ENCODE data around the gene IFNG.

The IFNG gene

DNA sequence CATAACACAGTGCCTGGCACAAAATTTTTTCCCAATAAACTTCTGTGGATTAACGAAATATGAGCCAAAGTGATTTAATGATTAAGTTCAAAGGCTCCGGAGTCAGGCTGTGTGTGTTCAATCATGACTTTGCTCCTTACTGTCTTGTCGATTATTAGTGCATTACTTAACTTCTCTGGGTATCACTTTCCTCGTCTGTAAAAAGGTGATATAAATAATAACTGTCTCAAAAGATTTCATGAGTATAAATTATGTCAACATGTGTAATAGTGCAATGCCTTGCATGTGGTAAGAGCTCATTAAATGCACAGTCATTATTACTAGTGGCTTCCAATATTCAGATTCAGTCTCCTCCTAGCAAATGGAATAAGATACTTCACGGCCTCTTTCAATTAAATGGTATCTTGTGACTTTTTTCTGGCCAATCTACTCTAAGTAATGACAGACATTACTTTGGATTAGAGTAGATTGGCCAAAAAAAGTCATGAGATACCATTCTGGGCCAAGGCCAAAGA is 6.8 kb upstream of the IFNG start:
- DNase-seq (ENCODE audit: low read depth) = no peak

DNA sequence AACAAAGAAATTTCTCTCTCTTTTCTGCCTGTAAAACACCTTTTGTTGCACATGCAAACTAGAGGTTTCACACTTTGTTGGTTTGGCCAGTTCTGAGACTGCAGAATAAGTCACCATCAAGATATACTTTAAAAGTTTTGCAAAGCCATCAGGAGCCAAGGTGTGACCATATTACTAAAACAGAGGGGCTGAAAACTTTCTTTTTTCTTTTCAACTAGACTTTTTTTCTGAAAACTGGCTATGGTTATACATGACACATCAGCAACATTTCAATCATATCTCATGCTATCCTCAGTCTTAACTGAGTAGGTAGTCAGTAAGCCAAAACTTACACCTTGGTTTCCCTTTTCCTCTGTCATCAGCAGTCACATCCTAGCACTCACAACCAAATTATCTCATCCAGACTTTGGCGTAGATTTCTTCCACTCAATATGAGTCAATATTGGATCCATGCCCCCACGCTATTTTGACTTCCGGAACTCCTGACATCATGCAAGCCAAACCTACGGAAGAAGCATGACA is 4.1 kb upstream of the IFNG start:
- no peak for DNase-seq (ENCODE audit: low read depth)

DNA sequence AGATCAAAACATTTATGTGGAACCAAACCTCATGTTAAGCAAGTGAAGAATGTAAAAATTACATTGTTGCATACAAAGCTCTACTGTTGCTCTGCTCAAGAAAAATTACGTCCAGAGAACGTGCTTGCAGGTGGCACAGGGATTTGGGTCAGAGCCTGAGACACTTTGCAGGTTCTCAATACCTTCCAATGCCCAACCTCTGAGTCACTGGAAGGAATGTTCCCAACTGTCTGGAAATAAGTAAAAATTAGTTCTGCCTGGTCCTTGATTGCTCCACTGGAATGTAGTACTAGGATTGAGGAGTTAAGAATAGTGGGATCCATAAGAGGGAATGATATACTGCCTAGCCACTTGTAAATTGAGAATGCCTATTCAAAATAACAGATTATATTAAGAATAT is 2.8 kb upstream of the IFNG start:
- DNase-seq (ENCODE audit: low read depth) = no peak

DNA sequence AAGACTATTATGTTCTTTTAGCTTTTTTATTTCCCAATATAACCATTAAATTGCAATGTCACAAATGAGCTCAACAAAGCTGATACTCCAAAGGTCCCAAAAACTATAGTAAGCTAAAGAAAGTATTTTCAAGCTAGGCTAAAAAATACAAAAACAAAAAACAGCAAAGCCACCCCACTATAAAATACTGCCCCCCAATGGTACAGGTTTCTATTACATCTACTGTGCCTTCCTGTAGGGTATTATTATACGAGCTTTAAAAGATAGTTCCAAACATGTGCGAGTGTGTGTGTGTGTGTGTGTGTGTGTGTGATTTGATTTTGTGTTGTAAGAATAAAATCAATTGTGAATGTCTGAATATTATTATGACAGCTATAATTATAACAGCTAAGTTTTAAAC is 1.1 kb downstream of the IFNG start:
- DNase-seq (ENCODE audit: low read depth) = no peak

DNA sequence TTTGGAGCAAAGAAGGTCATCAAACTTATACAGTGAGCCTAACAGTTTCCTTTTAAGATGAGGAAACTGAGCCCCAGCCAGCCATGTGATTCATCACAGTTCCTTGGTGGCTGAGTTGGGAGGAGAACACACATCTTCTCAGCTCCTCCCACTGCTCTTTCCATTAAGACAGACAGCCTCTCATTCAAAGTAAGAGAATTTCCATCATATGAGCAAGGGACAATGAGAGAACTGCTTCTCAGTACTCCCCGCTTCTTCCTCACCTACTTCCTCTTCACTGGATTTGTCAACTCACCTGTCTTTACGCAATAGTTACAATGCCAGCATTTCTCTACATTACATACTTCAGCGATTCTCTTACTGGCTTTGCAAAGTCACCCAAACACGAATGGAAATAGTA is 2.2 kb downstream of the IFNG start:
- DNase-seq (ENCODE audit: low read depth) = no peak

DNA sequence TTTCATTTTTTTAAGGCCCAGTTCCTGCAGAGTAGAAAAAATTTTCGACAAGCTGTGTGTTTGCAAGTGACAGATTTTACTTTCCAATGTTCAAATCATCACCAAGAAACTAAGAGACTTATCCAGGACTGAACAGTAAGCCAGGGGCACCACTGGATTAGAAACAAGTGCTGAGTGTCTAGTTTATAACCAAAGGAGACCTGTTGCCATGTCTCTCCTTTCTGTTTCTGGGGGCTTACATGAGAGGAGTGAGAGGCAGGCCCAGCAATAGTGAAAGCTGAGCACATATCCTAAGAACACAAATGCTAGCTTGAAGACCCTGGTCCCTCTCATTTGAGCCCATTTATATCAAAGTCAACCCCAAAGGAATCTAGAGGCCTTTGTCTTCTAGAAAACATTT is 2.9 kb downstream of the IFNG start:
- no peak for DNase-seq (ENCODE audit: low read depth)

DNA sequence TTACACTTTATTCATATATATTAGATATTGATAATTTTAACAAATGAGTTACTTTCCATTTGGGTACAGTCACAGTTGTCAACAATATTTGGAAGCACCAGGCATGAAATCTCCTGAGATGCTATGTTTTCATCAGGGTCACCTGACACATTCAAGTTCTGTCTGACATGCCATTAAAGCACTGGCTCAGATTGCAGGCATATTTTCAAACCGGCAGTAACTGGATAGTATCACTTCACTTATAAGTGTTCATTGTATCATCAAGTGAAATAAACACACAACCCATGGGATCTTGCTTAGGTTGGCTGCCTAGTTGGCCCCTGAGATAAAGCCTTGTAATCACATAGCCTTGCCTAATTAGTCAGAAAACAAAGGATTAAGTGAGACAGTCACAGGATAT is 4.8 kb downstream of the IFNG start:
- no peak for DNase-seq (ENCODE audit: low read depth)

DNA sequence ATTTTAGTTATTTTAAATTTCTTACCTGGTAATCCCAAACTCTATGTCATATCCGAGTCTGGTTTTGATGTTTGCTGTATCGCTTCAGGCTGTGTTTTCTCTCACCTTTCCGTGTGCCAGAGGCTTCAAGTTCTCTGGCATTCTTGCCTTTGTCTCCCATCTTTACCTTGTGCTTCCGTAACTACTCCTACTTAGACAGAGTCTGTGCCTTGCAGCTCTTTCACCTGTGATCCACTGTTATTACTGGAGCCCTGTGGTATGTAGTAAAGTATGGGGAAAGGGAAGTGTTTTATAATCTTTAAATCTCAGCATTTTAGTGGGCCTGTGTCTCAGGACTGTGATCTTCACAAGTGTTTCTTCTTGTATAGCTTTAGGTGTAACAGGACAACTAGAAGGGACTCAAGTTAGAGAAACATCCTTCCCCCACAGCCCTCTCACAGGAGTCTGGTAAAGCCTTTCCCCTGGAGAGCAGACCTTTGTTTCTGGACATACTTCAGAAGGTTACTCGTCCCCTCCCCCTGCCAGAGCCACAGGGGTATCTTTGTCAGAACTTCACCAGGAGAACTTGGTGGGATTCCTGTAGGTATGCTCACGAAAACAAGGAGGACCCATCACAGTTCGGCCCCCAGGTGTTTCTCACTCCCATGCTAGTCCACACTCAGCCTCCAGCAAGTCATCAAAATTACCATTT is 11.1 kb downstream of the IFNG start:
- DNase-seq (ENCODE audit: low read depth) = no peak

DNA sequence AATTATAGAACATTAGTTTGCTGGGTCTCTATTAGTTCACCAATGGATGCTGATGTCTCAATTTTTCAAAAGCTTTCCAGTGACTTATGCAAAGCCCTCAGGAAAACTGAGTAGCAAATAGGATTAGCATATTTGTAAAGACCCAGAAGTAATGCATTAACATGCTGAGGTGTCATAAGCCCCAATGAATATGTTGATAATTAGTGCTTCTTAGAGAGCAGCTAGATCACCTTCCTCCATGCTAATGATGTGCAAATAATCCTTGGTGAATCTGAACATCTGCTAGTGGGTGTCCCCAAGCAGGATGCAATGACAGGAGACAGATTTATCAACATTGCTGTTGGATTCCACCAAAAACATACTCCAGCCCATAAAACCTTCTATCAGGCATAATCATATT is 19.0 kb downstream of the IFNG start:
- no peak for DNase-seq (ENCODE audit: low read depth)

DNA sequence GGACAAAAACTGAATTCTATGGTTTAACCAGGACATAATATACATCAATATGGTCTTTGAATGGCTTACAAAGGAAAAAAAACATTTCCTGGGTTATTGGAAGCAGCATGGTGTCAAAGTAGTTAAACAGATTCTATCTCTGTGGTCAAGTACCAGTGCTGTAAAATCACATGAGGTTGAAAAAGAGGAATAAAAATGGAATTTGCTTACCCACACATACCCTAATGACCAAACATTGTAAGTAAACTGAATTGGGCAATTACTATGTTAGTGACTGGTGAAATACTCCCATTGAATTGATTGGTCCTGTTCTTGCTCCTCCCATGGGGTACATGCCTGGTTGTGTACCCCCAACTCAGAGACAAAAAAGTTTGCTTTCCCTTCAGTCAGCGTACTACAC is 19.6 kb downstream of the IFNG start:
- no peak for DNase-seq (ENCODE audit: low read depth)

DNA sequence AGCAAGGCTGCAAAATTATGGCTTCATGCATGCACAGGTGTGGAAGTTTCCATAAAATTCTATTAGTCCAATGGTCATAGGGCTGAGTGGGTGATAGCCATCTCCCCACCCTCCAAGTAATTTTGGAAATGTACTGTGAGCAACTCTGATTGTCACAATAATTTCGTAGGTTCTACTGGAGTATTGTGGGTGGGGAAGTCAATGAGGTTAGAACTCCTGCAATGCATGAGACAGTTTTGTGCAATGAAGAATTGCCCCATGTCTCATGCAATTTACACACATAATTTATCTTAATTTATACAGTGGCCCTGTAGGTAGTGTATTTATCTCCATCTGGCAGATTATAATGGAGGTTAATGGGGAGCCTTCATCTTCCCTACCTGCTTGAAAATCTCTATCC is 20.5 kb downstream of the IFNG start:
- no peak for DNase-seq (ENCODE audit: low read depth)

DNA sequence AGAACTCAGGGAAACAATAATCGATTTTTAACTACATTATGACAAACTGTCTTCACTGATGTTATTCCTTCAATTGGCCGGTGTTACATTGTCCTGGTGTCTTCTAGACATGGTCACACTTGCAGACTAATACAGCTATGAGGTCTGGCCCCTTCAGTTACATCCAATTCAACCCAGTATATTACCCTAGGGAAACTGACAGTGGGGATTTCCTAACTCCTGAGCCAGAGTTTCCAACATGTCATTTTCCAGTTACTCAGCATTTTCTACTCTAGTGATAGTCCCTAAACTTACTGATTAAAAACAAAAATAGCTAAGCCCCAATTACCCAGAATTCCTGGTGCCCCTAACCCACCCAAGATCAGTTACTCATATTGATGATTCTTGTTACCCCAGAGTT is 21.1 kb downstream of the IFNG start:
- no peak for DNase-seq (ENCODE audit: low read depth)

DNA sequence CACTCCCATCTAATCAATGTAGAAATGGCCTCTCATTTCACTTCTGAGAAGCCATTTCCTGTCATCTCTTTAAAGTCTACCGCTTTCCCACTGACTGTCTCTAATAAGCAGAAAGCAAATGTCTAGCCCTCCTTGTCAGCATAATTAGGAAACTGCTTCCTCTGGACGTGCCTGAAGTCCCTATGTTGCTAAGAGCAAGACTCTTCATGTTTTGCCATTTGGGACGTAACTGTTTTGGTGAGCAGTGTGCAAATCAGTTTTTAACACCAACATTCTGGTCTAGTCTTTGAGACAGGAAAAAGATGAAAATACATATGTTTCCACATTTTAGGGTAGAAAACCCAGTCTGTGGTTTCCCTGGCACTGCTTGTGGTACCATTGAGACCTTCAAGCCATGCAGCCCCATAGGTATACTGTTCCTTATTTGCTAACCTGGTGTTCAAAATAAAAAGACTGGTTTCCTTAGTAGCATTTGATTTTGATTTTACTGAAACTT is 22.2 kb downstream of the IFNG start:
- no peak for DNase-seq (ENCODE audit: low read depth)

DNA sequence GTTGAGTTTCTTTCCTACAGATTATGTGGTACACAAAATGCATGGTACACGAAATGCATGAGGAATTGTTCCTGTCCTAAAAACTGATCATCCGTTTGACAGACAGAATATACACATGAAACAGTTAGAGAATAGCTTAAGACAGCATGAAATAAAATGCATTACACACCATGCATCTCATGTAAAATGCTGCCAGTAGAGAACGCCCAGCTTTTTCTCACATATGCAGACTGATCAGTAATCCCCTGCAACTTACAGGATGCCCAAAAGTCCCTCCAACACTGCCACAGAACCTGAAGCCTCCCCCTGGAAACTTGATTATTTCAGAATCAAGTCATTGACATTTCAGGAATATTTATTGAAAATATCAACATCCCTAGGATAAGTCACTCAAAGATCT is 24.0 kb downstream of the IFNG start:
- DNase-seq (ENCODE audit: low read depth) = no peak

DNA sequence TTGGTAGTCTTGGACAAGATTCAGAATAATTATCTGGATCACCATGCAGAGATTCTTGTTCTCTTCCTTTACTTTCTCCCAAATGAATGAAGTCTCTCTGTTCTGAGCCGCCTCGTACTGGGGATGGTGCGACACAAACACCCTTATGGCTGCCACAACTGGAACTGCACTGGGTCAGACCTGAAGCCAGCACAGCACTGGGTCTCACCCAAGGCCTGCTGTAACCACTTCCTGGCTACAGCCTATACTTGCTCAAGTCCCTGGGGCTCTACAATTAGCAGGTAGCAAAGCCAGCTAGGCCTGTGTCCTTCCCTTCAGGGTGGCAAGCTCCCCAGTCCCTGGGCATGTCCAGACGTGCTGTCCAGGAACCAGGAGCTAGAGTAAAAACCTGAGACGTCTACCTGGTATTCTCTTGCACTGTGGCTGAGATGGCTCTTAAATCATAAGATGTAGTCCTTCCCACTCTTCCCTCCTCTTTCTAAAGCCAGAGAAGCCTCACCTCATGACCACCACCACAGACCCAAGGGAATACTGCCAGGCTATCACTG is 27.6 kb downstream of the IFNG start:
- no peak for DNase-seq (ENCODE audit: low read depth)

DNA sequence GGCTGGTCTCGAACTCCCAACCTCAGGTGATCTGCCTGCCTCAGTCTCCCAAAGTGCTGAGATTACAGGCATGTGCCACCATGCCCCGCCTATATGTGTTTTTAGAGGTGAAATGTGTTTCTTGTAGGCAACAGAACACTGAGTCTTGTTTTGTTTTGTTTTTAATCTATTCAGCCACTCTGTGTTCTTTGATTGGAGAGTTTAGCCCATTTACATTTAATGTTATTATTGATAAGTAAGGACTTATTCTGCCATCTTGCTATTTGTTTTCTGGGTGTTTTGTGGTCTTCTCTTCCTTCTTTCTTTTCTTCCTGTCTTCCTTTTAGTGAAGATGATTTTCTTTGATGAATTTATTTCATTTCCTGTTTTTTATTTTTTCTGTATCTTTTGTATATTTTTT is 29.6 kb downstream of the IFNG start:
- no peak for DNase-seq (ENCODE audit: low read depth)

DNA sequence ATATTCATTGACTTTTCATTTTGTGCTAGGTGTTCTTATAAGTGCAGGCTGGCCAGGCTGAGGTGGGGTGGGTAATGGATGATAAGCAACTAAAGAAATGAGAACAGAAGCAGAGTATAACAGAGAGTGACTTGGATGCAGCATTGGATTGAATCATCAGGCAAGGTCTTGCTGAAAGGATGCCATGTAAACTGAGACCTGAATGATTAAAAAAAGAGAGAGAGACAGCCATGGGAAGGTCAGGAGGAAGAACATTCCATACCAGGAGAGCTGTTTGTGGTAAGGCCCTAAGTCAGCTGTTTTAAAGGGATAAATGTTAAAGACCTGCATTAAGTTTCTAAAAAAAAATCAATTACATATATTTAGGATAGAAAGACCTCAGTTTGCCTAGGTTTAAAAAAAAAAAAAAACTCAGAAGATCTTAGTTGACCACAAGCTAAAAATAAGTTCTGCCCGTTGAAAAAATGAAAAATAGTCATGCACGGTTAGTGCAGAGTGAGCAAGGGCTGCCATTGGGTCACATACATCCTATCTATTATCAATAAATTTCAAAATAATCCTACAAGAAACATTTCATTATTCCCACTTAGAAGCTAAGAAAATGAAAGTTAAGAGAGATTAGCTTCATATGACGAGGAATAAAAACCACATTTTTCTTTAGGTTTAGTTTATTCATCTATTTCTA is 37.2 kb downstream of the IFNG start:
- DNase-seq (ENCODE audit: low read depth) = no peak

DNA sequence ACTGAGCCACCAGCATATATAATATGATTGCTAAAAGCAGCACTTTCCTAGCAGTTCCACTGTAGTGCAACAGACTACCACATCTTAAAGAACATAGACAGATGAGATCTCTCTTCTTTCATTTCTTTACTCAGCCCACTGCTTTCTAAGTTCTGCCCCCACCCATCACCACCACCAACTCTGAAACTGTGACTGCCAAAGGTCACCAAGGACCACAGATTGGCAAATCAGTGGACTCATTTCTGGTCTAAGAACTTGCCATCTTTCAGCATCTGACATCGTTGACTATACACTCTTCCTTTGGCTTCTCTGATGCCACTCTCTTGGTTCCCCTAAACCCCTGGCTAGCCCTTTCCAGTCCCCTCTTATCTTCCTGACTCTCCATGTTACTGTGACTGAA is 38.4 kb downstream of the IFNG start:
- no peak for DNase-seq (ENCODE audit: low read depth)

DNA sequence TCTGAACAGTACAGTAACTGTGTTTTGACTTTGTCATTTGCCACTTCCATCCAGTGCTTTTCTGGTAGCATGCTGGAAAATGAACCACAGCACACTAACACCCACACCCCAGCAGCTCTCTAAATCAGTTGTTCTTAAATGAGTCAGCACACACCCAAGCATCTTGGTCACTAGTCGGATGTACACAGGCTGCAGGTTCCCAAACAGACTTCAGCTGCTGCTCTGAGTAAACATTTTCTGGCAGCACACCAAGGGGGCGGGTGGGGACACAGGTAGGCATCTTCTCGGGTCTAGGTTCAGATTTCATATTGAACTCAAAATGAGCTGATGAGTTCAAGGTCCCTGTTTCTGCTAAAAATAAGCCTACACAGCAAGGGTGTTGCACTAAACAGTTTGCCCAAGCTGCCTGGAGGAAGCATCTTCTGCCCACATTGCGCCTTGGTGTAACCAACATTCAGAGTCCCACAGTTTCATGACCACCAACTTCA is 39.8 kb downstream of the IFNG start:
- no peak for DNase-seq (ENCODE audit: low read depth)

DNA sequence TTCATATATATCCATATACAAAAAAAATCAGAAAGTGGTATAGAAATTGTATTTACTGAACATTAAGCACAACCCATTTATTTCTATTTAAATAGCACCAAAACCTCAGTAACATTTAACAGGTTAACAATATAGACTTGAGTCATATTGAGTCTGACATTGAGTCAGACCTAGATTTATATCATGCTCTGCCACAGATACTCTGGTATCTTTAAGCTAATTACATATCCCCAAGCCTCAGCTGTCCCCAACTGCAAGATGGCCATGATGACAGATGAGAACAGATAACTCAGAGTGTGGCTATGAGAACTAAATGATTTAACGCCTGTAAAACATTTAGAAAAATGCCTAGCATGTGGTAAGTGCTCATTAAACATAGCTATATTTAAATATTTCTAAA is 40.3 kb downstream of the IFNG start:
- DNase-seq (ENCODE audit: low read depth) = no peak

DNA sequence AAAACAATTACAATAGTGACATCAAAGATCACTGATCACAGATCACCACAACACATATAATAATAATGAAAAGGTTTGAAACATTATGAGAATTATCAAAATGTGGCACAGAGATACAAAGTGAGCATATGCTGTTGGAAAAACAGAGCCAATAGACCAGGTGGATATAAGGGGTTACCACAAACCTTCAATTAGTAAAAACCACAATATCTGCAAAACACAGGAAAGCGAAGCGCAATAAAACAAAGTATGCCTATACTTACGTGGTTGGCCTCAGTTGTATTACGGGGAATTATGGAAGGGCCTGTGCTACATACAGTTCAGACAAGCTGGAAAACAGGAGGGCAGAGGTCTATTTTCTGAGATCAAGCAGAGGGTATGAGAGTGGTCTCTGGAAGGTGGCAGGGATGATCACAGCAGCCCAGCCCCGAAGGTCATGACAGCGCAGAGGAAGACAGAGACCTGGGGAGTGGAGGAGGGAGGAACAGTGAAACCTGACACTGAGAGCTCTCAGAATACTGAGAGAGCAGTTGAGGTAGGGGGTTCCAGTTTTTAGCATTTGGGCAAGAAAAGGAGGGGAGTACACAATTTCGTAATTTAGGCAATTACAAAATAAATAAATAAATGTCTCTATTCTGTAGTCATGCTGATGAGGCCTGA is 41.3 kb downstream of the IFNG start:
- no peak for DNase-seq (ENCODE audit: low read depth)

DNA sequence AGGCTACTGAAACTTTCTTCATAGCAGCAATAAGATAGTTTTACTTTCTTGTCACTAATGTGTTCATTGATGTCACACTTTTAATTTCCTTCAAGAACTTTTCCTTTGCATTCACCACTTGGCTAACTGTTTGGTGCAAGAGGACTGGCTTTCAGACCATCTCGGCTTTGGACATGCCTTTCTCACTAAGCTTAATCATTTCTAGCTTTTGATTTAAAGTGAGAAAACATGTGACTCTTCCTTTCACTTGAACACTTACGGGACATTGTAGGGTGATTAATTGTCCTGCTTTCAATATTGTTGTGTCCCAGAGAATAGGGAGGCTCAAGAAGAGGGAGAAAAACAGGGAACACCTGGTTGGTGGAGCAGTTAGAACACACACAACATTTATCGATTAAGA is 41.9 kb downstream of the IFNG start:
- DNase-seq (ENCODE audit: low read depth) = no peak

DNA sequence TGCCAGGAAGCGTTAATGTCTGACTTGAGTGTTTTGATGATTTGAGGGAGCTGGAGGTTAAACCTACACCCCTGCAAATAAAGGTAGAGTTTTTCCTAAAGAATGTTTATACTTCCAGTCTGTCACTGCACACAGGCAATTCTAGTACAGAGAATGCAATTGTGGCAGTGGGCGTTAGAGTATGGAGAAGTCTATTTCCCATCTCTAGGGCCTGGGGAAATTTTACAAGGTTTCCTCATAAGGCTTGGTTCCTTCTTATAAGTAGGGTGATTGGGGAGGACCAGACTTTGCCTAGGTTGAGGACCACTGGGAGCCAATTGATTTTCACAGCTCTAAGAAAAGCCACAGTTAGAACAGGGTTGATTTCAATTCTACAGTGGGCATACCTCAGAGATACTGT is 44.3 kb downstream of the IFNG start:
- no peak for DNase-seq (ENCODE audit: low read depth)
